Lower leg skin (tissue), 4 donors: ENCODE results near the gene PNCK. TPM values are rescaled to one million over a fixed set of nuclear protein-coding genes. Genes with fewer than 3 reads are reported as not detected.
A peak's percentile ranks its signal among the peaks of the same experiment; 100 is the strongest.
"Not testable (repeated sequence)": the region's sequence is repeated elsewhere in the genome, so short reads cannot be mapped to it uniquely, and the experiment has no call there.

Experiments used
- DNase-seq, 2 donors: peaks; one replicate each; pipeline ENCODE4 v3.0.0-alpha.2; 2019; ENCODE audit warnings: low spot score in 2 of 2
- H3K4me3 ChIP-seq: fragments of 200-600 bp; sonication (generic); 2 replicates; pipeline ENCODE4 v1.5.1; 2017; ENCODE audit warnings: mild to moderate bottlenecking, low read depth; ENCODE audit not compliant: poor library complexity, severe bottlenecking
- CTCF ChIP-seq, 3 donors: fragments of 450-650 bp; IDR thresholded peaks; one replicate each; pipeline ENCODE4 v1.5.1; 2016; ENCODE audit warnings: antibody characterized with exemption in 3 of 3, mild to moderate bottlenecking in 3 of 3, moderate library complexity in 2 of 3
- POLR2A ChIP-seq, 2 donors: fragments of 450-650 bp; IDR thresholded peaks; one replicate each; pipeline ENCODE4 v1.6.1; 2016 to 2017; ENCODE audit warnings: antibody characterized with exemption in 2 of 2, mild to moderate bottlenecking in 1 of 2, moderate library complexity in 1 of 2
- WGBS, 2 donors: methylation state at CpG; one replicate each; pipeline ENCODE4 v1.1.5; 2018; 5-methylcytosine and 5-hydroxymethylcytosine counted together
- intact Hi-C: fragments of 100-400 bp; cut with DNase I; formaldehyde crosslinking; loops from one replicate; pipeline ENCODE4 v1.15.0; 2023; ENCODE audit warnings: low total_unique reads
- total RNA-seq, 4 donors: library from RNA; depleted of rRNA; stranded (reverse); fragments of >200 nt; gene quantifications; one replicate each; pipeline ENCODE4 v1.1.0, GENCODE V29; 2016

The PNCK gene
- total RNA-seq, 4 donors from 2014 or later: 0.76 to 6.7 (median 2.1) TPM

- H3K4me3 ChIP-seq: no peak overlapping the region
- intact Hi-C loops: no loop called here
- TF ChIP-seq CTCF (IDR thresholded peaks at IDR 0.05): no peak
- no peak for TF ChIP-seq POLR2A (IDR thresholded peaks at IDR 0.05)
- 0 to 50% methylated on average over 1 to 9 of the region's 9 CpGs for WGBS, 2 donors
- no peak for DNase-seq
Measured at GRCh38 chrX:153686711-153687110, 13.1 kb upstream of the PNCK start.

GRCh38 chrX:153685751-153686696, 12.4 kb upstream of the PNCK start:
- no peak overlapping the region for H3K4me3 ChIP-seq
- TF ChIP-seq POLR2A (IDR thresholded peaks at IDR 0.05) (no peak), CTCF (IDR thresholded peaks at IDR 0.05) (no peak)
- WGBS, 2 donors: 67 to 80% methylated on average over 15 to 24 of the region's 24 CpGs
- no peak for DNase-seq
- intact Hi-C loops: no loop called here

GRCh38 chrX:153685156-153685536, 11.5 kb upstream of the PNCK start:
- WGBS, 2 donors: 86% methylated on average over 13 of the region's 21 CpGs; no CpG with 5 or more reads in 1 of the 2 donors
- DNase-seq: no peak
- H3K4me3 ChIP-seq: no peak overlapping the region
- intact Hi-C loops: no loop called here
- TF ChIP-seq POLR2A (IDR thresholded peaks at IDR 0.05) (no peak), CTCF (IDR thresholded peaks at IDR 0.05) (no peak)

GRCh38 chrX:153684467-153685155, 11.0 kb upstream of the PNCK start:
- no peak overlapping the region for H3K4me3 ChIP-seq
- intact Hi-C loops: no loop called here
- 63 to 68% methylated on average over 10 to 21 of the region's 21 CpGs for WGBS, 2 donors
- DNase-seq: peak in 1 of 2 donors; percentile 77
- TF ChIP-seq CTCF (IDR thresholded peaks at IDR 0.05) (no peak), POLR2A (IDR thresholded peaks at IDR 0.05) (no peak)

- WGBS, 2 donors: 97 to 99% methylated on average over 8 of the region's 8 CpGs
- intact Hi-C loops, H3K4me3 ChIP-seq: not testable (repeated sequence)
- peak in 1 of 2 donors; percentile 75 for DNase-seq
Measured at GRCh38 chrX:153683486-153683885, 9.9 kb upstream of the PNCK start.

GRCh38 chrX:153681175-153681574, 7.6 kb upstream of the PNCK start:
- TF ChIP-seq POLR2A (IDR thresholded peaks at IDR 0.05) (no peak), CTCF (IDR thresholded peaks at IDR 0.05) (no peak)
- 77 to 80% methylated on average over 12 of the region's 12 CpGs for WGBS, 2 donors
- peak in 1 of 2 donors; percentile 70 for DNase-seq
- intact Hi-C loops: no loop called here
- no peak overlapping the region for H3K4me3 ChIP-seq
